OCI-LY3 (cell line): ENCODE measurements around the gene EEF2KMT.

Experiments
- H2AFZ ChIP-seq: fragments of 200-600, 300-600 bp; shearing (Covaris generic); 2 replicates; pipeline ENCODE4 v1.6.0; 2014; ENCODE audit warnings: antibody characterized with exemption, low read depth, low read length
- H3K27ac ChIP-seq: fragments of 200-600, 300-600 bp; sonication (generic); 2 replicates; pipeline ENCODE4 v1.5.1; 2014; ENCODE audit warnings: mild to moderate bottlenecking, low read length, moderate library complexity, mixed read lengths
- H3K27me3 ChIP-seq: fragments of 200-600, 300-600 bp; sonication (generic); 2 replicates; pipeline ENCODE4 v1.6.1; 2014; ENCODE audit warnings: low read depth, low read length, mixed read lengths
- H3K36me3 ChIP-seq: fragments of 200-600, 300-600 bp; sonication (generic); replicated peaks from 2 replicates; pipeline ENCODE3; 2014; ENCODE audit warnings: low read depth, low read length, mixed read lengths
- H3K4me1 ChIP-seq: fragments of 300-600, 200-600 bp; sonication (generic); 2 replicates; pipeline ENCODE4 v1.6.1; 2014; ENCODE audit warnings: low read length, mixed read lengths
- H3K4me2 ChIP-seq: fragments of 200-600, 300-600 bp; sonication (generic); 2 replicates; pipeline ENCODE4 v1.6.1; 2014; ENCODE audit warnings: low read length, mixed read lengths
- H3K4me3 ChIP-seq: fragments of 300-600, 200-600 bp; sonication (generic); 2 replicates; pipeline ENCODE4 v1.5.1; 2014; ENCODE audit warnings: antibody characterized with exemption, mild to moderate bottlenecking, low read length, moderate library complexity
- H3K79me2 ChIP-seq: fragments of 300-600, 200-600 bp; shearing (Covaris generic); 2 replicates; pipeline ENCODE4 v1.6.1; 2014; ENCODE audit warnings: mild to moderate bottlenecking, low read length, mixed read lengths
- H3K9ac ChIP-seq: fragments of 300-600, 200-600 bp; shearing (Covaris generic); 2 replicates; pipeline ENCODE4 v1.6.0; 2014; ENCODE audit warnings: mild to moderate bottlenecking, low read length, moderate library complexity
- H3K9me3 ChIP-seq: fragments of 200-600, 300-600 bp; shearing (Covaris generic); 2 replicates; pipeline ENCODE4 v1.6.1; 2014; ENCODE audit warnings: low read length, mixed read lengths; ENCODE audit not compliant: insufficient read depth
- H4K20me1 ChIP-seq: fragments of 200-600, 300-600 bp; sonication (generic); 2 replicates; pipeline ENCODE4 v1.6.1; 2016; ENCODE audit warnings: low read length, mixed read lengths; ENCODE audit not compliant: insufficient read depth
- CTCF ChIP-seq: fragments of 200-600, 300-600 bp; sonication (generic); IDR thresholded peaks from 2 replicates; pipeline ENCODE4 v1.5.1; 2014; ENCODE audit warnings: antibody characterized with exemption, low read length, low read depth
- EZH2phosphoT487 ChIP-seq: fragments of 200-600 bp; shearing (Covaris generic); IDR thresholded peaks from 2 replicates; pipeline ENCODE4 v1.6.1; 2018; ENCODE audit warnings: antibody characterized with exemption, mixed run types, low read depth

Gene EEF2KMT

GRCh38 chr16:5065326-5065725 lies 32.3 kb downstream of the EEF2KMT start:
- no peaks in the 10 kb centered on the region for H4K20me1 ChIP-seq
- H3K79me2 ChIP-seq, result no peaks in the 10 kb centered on the region
- no peak overlapping the region for H2AFZ ChIP-seq
- no peaks in the 10 kb centered on the region for H3K36me3 ChIP-seq
- H3K4me1 ChIP-seq, result peaks cover 9% of the 10 kb centered on the region
- no peak overlapping the region for H3K4me3 ChIP-seq
- H3K9me3 ChIP-seq, result no peaks in the 10 kb centered on the region
- no peak overlapping the region for H3K9ac ChIP-seq
- H3K27ac ChIP-seq, result no peak overlapping the region
- peaks cover 24% of the 10 kb centered on the region for H3K27me3 ChIP-seq
- no peak overlapping the region for H3K4me2 ChIP-seq
- TF ChIP-seq CTCF (no peak), EZH2phosphoT487 (no peak)

- Histone ChIP-seq H3K4me2 (no peak overlapping the region), H3K4me3 (no peak overlapping the region), H3K79me2 (no peaks in the 10 kb centered on the region), H3K27me3 (peaks cover 24% of the 10 kb centered on the region), H3K4me1 (peaks cover 9% of the 10 kb centered on the region), H3K27ac (no peak overlapping the region), H2AFZ (no peak overlapping the region), H3K9ac (no peak overlapping the region), H3K36me3 (no peaks in the 10 kb centered on the region), H3K9me3 (no peaks in the 10 kb centered on the region), H4K20me1 (no peaks in the 10 kb centered on the region)
- TF ChIP-seq CTCF (no peak), EZH2phosphoT487 (no peak)
These were observed 32.7 kb downstream of the EEF2KMT start for GRCh38 chr16:5064915-5065314.

- Histone ChIP-seq H2AFZ (no peak overlapping the region), H3K4me1 (peaks cover 9% of the 10 kb centered on the region), H4K20me1 (no peaks in the 10 kb centered on the region), H3K4me2 (no peak overlapping the region), H3K79me2 (no peaks in the 10 kb centered on the region), H3K9ac (no peak overlapping the region), H3K4me3 (no peak overlapping the region), H3K27ac (no peak overlapping the region), H3K36me3 (no peaks in the 10 kb centered on the region), H3K9me3 (no peaks in the 10 kb centered on the region), H3K27me3 (peaks cover 24% of the 10 kb centered on the region)
- no peak for TF ChIP-seq EZH2phosphoT487
- TF ChIP-seq CTCF, result no peak; the same call in 1 of the 2 replicates
These were observed 34.5 kb downstream of the EEF2KMT start for GRCh38 chr16:5062790-5063765.

GRCh38 chr16:5062051-5062450 lies 35.5 kb downstream of the EEF2KMT start:
- TF ChIP-seq CTCF (no peak), EZH2phosphoT487 (no peak)
- no peak overlapping the region for H2AFZ ChIP-seq
- H3K79me2 ChIP-seq, result no peaks in the 10 kb centered on the region
- H3K9ac ChIP-seq, result no peak overlapping the region
- H3K4me2 ChIP-seq, result no peak overlapping the region
- H3K4me3 ChIP-seq, result no peak overlapping the region
- peaks cover 16% of the 10 kb centered on the region for H3K27me3 ChIP-seq
- no peaks in the 10 kb centered on the region for H3K9me3 ChIP-seq
- H3K27ac ChIP-seq, result no peak overlapping the region
- no peaks in the 10 kb centered on the region for H3K36me3 ChIP-seq
- H4K20me1 ChIP-seq, result no peaks in the 10 kb centered on the region
- 0 out of 2 replicates have a peak, but pooled peaks cover under 1% of the 10 kb centered on the region for H3K4me1 ChIP-seq
